Breast epithelium (tissue), 4 donors: ENCODE data around the gene ACTRT2. TPM values are rescaled to one million over a fixed set of nuclear protein-coding genes. Genes with fewer than 3 reads are reported as not detected.

Experiments used
- DNase-seq, 2 donors: peaks; one replicate each; pipeline ENCODE4 v3.0.0-alpha.2; 2019; ENCODE audit warnings: low spot score in 2 of 2
- H3K27ac ChIP-seq, 2 donors: fragments of 200-600 bp; sonication (generic) in 1 of 2; one replicate each; pipeline ENCODE4 v1.5.1; 2016 to 2019; ENCODE audit warnings: mild to moderate bottlenecking in 1 of 2
- H3K27me3 ChIP-seq, 2 donors: fragments of 200-600 bp; sonication (generic) in 1 of 2; one replicate each; pipeline versions ENCODE4 v1.5.1 to v1.6.0; 2017 to 2019; ENCODE audit warnings: control low read depth in 1 of 2, mild to moderate bottlenecking in 1 of 2
- H3K36me3 ChIP-seq: fragments of 200-600 bp; one replicate; pipeline ENCODE4 v1.5.1; 2019
- H3K4me1 ChIP-seq, 2 donors: fragments of 200-600 bp; sonication (generic); one replicate each; pipeline ENCODE4 v1.5.1; 2016 to 2019; ENCODE audit warnings: control low read depth in 1 of 2
- H3K4me3 ChIP-seq, 3 donors: fragments of 200-600 bp; sonication (generic); 1 replicate in 2 of 3; 2 replicates in 1 of 3; pipeline ENCODE4 v1.5.1; 2016 to 2019; ENCODE audit warnings: mild to moderate bottlenecking in 3 of 3, moderate library complexity in 2 of 3
- H3K9me3 ChIP-seq, 2 donors: fragments of 200-600 bp; sonication (generic) in 1 of 2; one replicate each; pipeline ENCODE4 v1.5.1; 2016 to 2019; ENCODE audit warnings: control low read depth in 1 of 2
- CTCF ChIP-seq, 3 donors: fragments of 450-650 bp; IDR thresholded peaks; one replicate each; pipeline ENCODE4 v1.5.1; 2016 to 2017; ENCODE audit warnings: antibody characterized with exemption in 3 of 3, mild to moderate bottlenecking in 3 of 3, moderate library complexity in 3 of 3
- POLR2A ChIP-seq: fragments of 450-650 bp; IDR thresholded peaks from one replicate; pipeline ENCODE4 v1.6.1; 2016; ENCODE audit warnings: antibody characterized with exemption, mild to moderate bottlenecking, moderate library complexity
- POLR2AphosphoS5 ChIP-seq, 3 donors: sonication (generic); formaldehyde crosslinking; IDR thresholded peaks; one replicate each; pipeline ENCODE4 v1.6.1; 2017; ENCODE audit warnings: antibody characterized with exemption in 3 of 3
- intact Hi-C: fragments of 100-400 bp; cut with DNase I; formaldehyde crosslinking; loops from one replicate; pipeline ENCODE4 v1.15.1; 2023; ENCODE audit warnings: low total_unique reads
- total RNA-seq, 3 donors: library from RNA; depleted of rRNA; stranded (reverse); fragments of >200 nt; gene quantifications; one replicate each; pipeline ENCODE4 v1.1.0, GENCODE V29; 2016

ACTRT2 gene
- total RNA-seq, 3 donors from 2014 or later: not detected

- Histone ChIP-seq H3K4me3 (no peak overlapping the region), H3K4me1 (no peaks in the 10 kb centered on the region), H3K36me3 (no peaks in the 10 kb centered on the region), H3K27ac (no peak overlapping the region), H3K27me3 (peaks cover 0 to 54% of the 10 kb centered on the region in 2 donors), H3K9me3 (no peaks in the 10 kb centered on the region)
- intact Hi-C loops: no loop called here
- DNase-seq: peak in 1 of 2 donors; percentile 33
- TF ChIP-seq POLR2A (no peak), CTCF (IDR thresholded peaks at IDR 0.05) (no peak), POLR2AphosphoS5 (IDR thresholded peaks at IDR 0.05) (no peak)
These were observed 28.6 kb downstream of the ACTRT2 start for GRCh38 chr1:3049905-3050304.

- Histone ChIP-seq H3K4me1 (no peaks in the 10 kb centered on the region), H3K27ac (no peak overlapping the region), H3K9me3 (no peaks in the 10 kb centered on the region), H3K4me3 (no peak overlapping the region), H3K27me3 (peaks cover 0 to 51% of the 10 kb centered on the region in 2 donors), H3K36me3 (no peaks in the 10 kb centered on the region)
- no peak for TF ChIP-seq POLR2AphosphoS5 (IDR thresholded peaks at IDR 0.05)
- TF ChIP-seq CTCF (IDR thresholded peaks at IDR 0.05): no peak
- no peak for TF ChIP-seq POLR2A
- intact Hi-C loops: no loop called here
- no peak for DNase-seq
These were observed 29.3 kb downstream of the ACTRT2 start for GRCh38 chr1:3050603-3051002.

- H3K9me3 ChIP-seq: no peaks in the 10 kb centered on the region
- intact Hi-C loops: no loop called here
- H3K4me1 ChIP-seq: no peaks in the 10 kb centered on the region
- peaks cover 0 to 53% of the 10 kb centered on the region in 2 donors for H3K27me3 ChIP-seq
- no peak overlapping the region for H3K27ac ChIP-seq
- no peaks in the 10 kb centered on the region for H3K36me3 ChIP-seq
- no peak for TF ChIP-seq POLR2AphosphoS5 (IDR thresholded peaks at IDR 0.05)
- TF ChIP-seq POLR2A: no peak
- no peak overlapping the region for H3K4me3 ChIP-seq
- no peak for DNase-seq
These were observed 30.3 kb downstream of the ACTRT2 start for GRCh38 chr1:3051270-3052268.

- Histone ChIP-seq H3K27ac (no peak overlapping the region), H3K9me3 (no peaks in the 10 kb centered on the region), H3K4me1 (no peaks in the 10 kb centered on the region), H3K4me3 (no peak overlapping the region), H3K27me3 (peaks cover 0 to 56% of the 10 kb centered on the region in 2 donors), H3K36me3 (no peaks in the 10 kb centered on the region)
- peak in 1 of 2 donors; percentile 27 for DNase-seq
- no peak for TF ChIP-seq CTCF (IDR thresholded peaks at IDR 0.05)
- no peak for TF ChIP-seq POLR2A
- TF ChIP-seq POLR2AphosphoS5 (IDR thresholded peaks at IDR 0.05): no peak
- intact Hi-C loops: no loop called here
These were observed 31.2 kb downstream of the ACTRT2 start for GRCh38 chr1:3052501-3052900.

GRCh38 chr1:3053366-3053980 is 32.2 kb downstream of the ACTRT2 start:
- H3K4me1 ChIP-seq: no peaks in the 10 kb centered on the region
- DNase-seq: no peak
- TF ChIP-seq POLR2AphosphoS5 (IDR thresholded peaks at IDR 0.05): no peak
- H3K27me3 ChIP-seq: peaks cover 0 to 62% of the 10 kb centered on the region in 2 donors
- H3K36me3 ChIP-seq: no peaks in the 10 kb centered on the region
- H3K4me3 ChIP-seq: no peak overlapping the region
- H3K27ac ChIP-seq: no peak overlapping the region
- intact Hi-C loops: no loop called here
- H3K9me3 ChIP-seq: no peaks in the 10 kb centered on the region

- H3K4me1 ChIP-seq: no peaks in the 10 kb centered on the region
- no peaks in the 10 kb centered on the region for H3K36me3 ChIP-seq
- H3K4me3 ChIP-seq: no peak overlapping the region
- no peak for TF ChIP-seq POLR2A
- TF ChIP-seq POLR2AphosphoS5 (IDR thresholded peaks at IDR 0.05): no peak
- TF ChIP-seq CTCF (IDR thresholded peaks at IDR 0.05): no peak
- peaks cover 0 to 65% of the 10 kb centered on the region in 2 donors for H3K27me3 ChIP-seq
- no peaks in the 10 kb centered on the region for H3K9me3 ChIP-seq
- no peak overlapping the region for H3K27ac ChIP-seq
- peak in 1 of 2 donors; percentile 20 for DNase-seq
- intact Hi-C loops: no loop called here
These were observed 32.7 kb downstream of the ACTRT2 start for GRCh38 chr1:3053986-3054385.
